GM18870 (cell line): Measurements from ENCODE around the gene ZNF556.
"Not testable (repeated sequence)": the region's sequence is repeated elsewhere in the genome, so short reads cannot be mapped to it uniquely, and the experiment has no call there.

Experiments used
- ATAC-seq: cut with Tn5 transposase; IDR thresholded peaks from one replicate; pipeline ENCODE4 v1.9.1; 2021; ENCODE audit warnings: moderate library complexity; ENCODE audit not compliant: unreplicated experiment

ZNF556 gene

GRCh38 chr19:2903326-2903725, 36.2 kb downstream of the ZNF556 start:
- ATAC-seq = not testable (repeated sequence)

GRCh38 chr19:2905918-2906519, 38.9 kb downstream of the ZNF556 start:
- ATAC-seq = no peak

GRCh38 chr19:2906631-2907195, 39.6 kb downstream of the ZNF556 start:
- no peak for ATAC-seq

- ATAC-seq = no peak
Observed at GRCh38 chr19:2912306-2912705, 45.2 kb downstream of the ZNF556 start.

GRCh38 chr19:2917275-2918184, 50.4 kb downstream of the ZNF556 start:
- no peak for ATAC-seq

GRCh38 chr19:2922987-2923386, 55.9 kb downstream of the ZNF556 start:
- no peak for ATAC-seq

- no peak for ATAC-seq
Observed at GRCh38 chr19:2923510-2923909, 56.4 kb downstream of the ZNF556 start.

GRCh38 chr19:2926341-2927031, 59.4 kb downstream of the ZNF556 start:
- ATAC-seq = no peak

- ATAC-seq = no peak
Observed at GRCh38 chr19:2927032-2927430, 59.9 kb downstream of the ZNF556 start.
